22Rv1 (cell line): Measurements from ENCODE around the gene CLCF1.

Source experiments
- CTCF ChIP-seq: fragments of 450-650 bp; IDR thresholded peaks from 2 replicates; pipeline ENCODE4 v1.5.1; 2017; ENCODE audit warnings: mild to moderate bottlenecking
- ZFX ChIP-seq: fragments of 450-650 bp; IDR thresholded peaks from 2 replicates; pipeline ENCODE4 v1.6.1; 2017; ENCODE audit warnings: antibody characterized with exemption, borderline replicate concordance

- TF ChIP-seq CTCF (no peak), ZFX (no peak)
These were observed 6.2 kb downstream of the CLCF1 start for GRCh38 chr11:67366961-67367760.
